HG03469 (cell line): ENCODE results near the gene FBXO45.
"Not testable (repeated sequence)": the region's sequence is repeated elsewhere in the genome, so short reads cannot be mapped to it uniquely, and the experiment has no call there.

ENCODE experiments used
- ATAC-seq: cut with Tn5 transposase; IDR thresholded peaks from one replicate; pipeline ENCODE4 v1.9.1; 2021; ENCODE audit warnings: mild to moderate bottlenecking, moderate library complexity, moderate number of reproducible peaks; ENCODE audit not compliant: unreplicated experiment

The FBXO45 gene, protein sequence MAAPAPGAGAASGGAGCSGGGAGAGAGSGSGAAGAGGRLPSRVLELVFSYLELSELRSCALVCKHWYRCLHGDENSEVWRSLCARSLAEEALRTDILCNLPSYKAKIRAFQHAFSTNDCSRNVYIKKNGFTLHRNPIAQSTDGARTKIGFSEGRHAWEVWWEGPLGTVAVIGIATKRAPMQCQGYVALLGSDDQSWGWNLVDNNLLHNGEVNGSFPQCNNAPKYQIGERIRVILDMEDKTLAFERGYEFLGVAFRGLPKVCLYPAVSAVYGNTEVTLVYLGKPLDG

GRCh38 chr3:196568246-196569002 lies at the start of gene FBXO45, which contains the start of gene WDR53:
FBXO45 (plus strand) TSS chr3:196568660; CDS start chr3:196568985, 325 bp downstream.
WDR53 (minus strand) TSS chr3:196568554; CDS start chr3:196561475, 7,079 bp downstream.
- ATAC-seq: peak; percentile 86

GRCh38 chr3:196518966-196519717 lies 49.3 kb upstream of the FBXO45 start:
- ATAC-seq: no peak

GRCh38 chr3:196519718-196520082 lies 48.8 kb upstream of the FBXO45 start:
- no peak for ATAC-seq

DNA sequence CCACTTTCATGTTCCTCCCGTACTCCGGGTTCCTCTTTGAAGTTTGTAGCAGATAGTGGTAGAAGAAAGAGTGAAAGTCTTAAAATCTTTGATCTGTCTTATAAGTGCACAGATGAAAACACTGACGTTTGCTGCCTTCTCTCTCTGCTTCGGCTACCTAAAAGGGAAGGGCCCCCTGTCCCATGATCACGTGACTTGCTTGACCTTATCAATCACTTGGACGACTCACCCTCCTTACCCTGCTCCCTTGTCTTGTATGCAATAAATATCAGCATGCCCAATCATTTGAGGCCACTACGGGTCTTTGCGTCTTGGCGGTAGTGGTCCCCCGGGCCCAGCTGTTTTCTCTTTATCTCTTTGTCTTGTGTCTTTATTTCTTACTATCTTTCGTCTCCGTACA lies 47.2 kb upstream of the FBXO45 start:
- not testable (repeated sequence) for ATAC-seq

- no peak for ATAC-seq
Observed at GRCh38 chr3:196523841-196524240, 44.6 kb upstream of the FBXO45 start.

- ATAC-seq: no peak
Observed at GRCh38 chr3:196524527-196524926, 43.9 kb upstream of the FBXO45 start.

GRCh38 chr3:196525141-196525540 lies 43.3 kb upstream of the FBXO45 start:
- ATAC-seq: no peak

- ATAC-seq: peak; percentile 57
Observed at GRCh38 chr3:196528639-196529233, 39.7 kb upstream of the FBXO45 start.

DNA sequence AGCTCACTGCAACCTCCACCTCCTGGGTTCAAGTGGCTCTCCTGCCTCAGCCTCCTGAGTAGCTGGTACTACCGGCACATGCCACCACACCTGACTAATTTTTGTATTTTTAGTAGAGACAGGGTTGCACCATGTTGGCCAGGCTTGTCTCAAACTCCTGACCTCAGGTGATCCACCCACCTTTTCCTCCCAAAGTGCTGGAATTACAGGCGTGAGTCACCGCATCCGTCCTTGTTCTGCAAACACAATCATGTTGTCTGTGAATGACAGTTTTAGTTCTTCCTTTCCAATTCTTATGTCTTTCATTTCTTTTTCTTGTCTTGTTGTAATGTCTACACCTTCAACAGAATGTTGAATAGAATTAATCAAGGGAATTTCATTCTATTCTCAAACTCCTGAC lies 37.0 kb upstream of the FBXO45 start:
- no peak for ATAC-seq

GRCh38 chr3:196533260-196533681 lies 35.2 kb upstream of the FBXO45 start:
- no peak for ATAC-seq

DNA sequence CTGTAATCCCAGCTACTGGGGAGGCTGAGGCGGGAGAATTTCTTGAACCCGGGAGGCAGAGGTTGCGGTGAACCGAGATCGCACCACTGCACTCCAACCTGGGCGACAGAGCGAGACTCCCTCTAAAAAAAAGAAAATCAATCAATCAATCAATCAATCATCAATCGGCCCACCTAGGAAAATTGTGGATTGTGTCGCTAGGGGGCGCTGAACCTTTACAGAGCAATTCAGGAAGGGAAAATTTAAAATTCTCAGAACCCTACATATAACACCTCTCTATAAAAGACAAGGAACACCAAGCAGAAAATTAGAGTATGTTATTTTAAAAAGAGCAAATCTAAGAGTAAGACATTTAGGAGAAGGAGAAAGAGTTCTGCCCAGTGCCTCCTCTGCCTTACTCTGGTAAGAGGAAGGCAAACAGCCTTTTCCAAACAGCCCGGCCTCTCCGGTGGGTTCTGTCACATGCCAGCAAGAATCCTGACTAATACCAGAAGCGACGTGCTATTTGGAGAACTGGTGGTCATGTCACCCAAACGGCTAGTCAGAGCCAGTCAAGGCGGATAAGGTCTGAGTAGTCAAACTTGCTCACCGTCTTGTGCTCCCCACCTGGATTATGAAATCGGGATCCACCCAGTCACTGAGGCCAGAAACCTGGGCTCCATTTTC lies 31.0 kb upstream of the FBXO45 start:
- no peak for ATAC-seq

- ATAC-seq: no peak
Observed at GRCh38 chr3:196541684-196542445, 26.6 kb upstream of the FBXO45 start.

DNA sequence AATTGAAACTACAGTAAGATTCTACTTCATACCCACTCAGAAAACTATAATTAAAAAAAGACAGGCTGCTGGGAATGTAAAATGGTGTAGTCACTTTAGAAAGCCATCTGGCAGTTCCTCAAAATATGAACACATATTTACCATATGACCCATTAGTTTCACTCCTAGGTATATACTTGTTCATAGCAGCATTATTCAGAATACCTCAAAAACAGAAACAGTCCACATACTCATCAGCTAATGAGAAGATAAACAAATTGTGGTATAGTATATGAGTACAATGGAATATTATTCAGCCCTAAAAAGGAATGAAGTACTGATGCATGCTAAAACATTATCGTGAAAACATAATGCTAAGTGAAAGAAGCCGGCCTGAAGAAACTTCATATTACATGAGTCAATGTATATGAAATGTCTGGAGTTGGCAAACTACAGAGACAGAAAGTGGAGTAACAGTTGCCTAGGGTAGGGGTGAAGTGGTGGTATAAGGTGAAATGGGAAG lies 23.9 kb upstream of the FBXO45 start:
- ATAC-seq: no peak

DNA sequence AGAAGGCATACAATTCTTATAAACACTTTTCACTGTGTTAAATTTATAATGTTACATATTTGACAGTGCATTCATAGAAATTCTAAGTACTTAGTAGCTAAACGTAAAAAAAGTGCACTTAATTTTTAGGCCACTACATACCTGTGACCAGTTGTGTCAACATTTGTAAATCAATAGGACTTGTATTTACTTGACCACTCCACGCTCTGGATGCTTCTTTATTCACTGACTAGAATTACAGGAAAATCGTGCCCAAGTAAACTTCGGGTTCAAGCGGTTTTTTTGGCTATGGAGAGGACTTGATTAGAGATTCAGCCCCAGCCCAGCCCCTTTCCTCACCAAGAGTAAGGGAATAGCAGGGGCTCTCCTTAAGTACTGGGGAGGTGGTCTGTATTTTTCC lies 21.9 kb upstream of the FBXO45 start:
- ATAC-seq: no peak

GRCh38 chr3:196547067-196547466 lies 21.4 kb upstream of the FBXO45 start:
- ATAC-seq: no peak

GRCh38 chr3:196549312-196549711 lies 19.1 kb upstream of the FBXO45 start:
- ATAC-seq: not testable (repeated sequence)

DNA sequence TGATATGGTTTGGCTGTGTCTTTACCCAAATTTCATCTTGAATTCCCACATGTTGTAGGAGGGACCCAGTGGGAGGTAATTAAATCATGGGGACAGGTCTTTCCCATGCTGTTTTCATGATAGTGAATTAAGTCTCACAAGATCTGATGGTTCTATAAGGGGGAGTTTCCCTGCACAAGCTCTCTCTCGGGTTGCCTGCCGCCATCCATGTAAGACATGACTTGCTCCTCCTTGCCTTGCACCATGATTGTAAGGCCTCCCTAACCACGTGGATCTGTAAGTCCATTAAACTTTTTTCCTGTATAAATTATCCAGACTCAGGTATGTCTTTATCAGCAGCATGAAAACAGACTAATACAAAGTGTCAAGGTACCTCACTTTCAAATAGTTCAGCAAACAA lies 18.3 kb upstream of the FBXO45 start:
- not testable (repeated sequence) for ATAC-seq

DNA sequence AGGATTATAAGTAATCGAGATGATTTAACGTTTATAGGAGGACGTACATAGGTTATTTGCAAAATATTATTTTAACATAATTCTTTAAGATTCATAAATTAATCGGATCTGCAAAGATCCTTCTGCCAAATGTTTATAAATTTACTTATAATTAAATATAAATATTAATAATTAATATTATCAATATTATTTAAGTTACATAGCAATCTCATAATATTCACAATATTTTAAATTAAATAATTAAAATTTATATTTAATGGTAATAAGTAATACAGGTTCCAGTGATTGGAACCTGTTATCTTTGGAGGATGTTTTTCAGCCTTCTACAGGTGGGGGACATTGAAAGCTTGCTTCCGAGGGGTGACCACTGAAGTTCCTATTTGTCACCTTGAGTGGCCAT lies 16.2 kb upstream of the FBXO45 start:
- no peak for ATAC-seq

DNA sequence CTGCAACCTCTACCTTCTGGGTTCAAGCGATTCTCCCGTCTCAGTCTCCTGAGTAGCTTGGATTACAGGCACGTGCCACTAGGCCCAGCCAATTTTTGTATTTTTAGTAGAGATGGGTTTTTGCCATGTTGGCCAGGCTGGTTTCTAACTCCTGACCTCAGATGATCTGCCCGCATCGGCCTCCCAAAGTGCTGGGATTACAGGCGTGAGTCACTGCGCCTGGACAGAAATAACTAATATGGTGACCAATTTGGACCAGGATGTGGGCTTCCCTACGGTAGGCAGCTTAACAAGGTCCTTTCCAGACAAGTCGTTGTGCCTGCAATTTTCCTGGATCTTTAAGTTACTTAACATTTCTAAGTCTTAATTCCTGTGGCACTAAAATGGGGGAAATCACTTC lies 14.9 kb upstream of the FBXO45 start:
- no peak for ATAC-seq

DNA sequence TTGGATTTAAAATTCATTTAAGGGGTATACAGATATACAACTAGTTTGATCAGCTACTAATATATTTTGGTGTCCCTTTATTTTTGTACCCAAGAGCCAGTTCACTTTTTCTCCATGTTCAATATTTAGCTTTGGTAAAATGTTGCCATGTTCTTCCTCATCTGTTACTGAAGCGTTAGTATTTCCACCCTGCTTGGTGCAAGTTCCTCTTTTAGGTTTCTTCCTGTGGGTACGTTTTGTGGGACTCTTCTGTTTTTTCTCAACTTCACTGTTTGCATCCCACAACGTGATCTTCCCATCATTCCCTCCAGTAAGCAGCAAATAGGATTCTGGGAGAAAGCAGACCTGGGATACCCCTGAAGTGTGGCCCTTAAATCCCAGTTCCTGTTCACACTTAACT lies 14.3 kb upstream of the FBXO45 start:
- ATAC-seq: no peak
